HCT116 (cell line): Measurements from ENCODE around the gene DDX39A. TPM values are rescaled to one million over a fixed set of nuclear protein-coding genes. Genes with fewer than 3 reads are reported as not detected.

Experiments
- ATAC-seq: fragments of 200-7000 bp; cut with Tn5 transposase; 2 replicates; pipeline ENCODE4 v1.9.1; 2020; ENCODE audit warnings: mild to moderate bottlenecking, moderate library complexity
- BruUV-seq: library from RNA; stranded (reverse); fragments of 400-500 nt; replicated peaks from 2 replicates; lab custom pipeline; 2021; lab: Mats Ljungman, UMichigan
- CTCF ChIA-PET: fragments of 300-600 bp; sonication (Branson Sonifier 250); formaldehyde crosslinking; loops from one replicate; lab custom pipeline; 2021; ENCODE audit warnings: antibody characterized with exemption; lab: Charles Lee
- POLR2A ChIA-PET: fragments of 300-600, 350-600 bp; sonication (Branson Sonifier 250); formaldehyde crosslinking; loops from one replicate; lab custom pipeline; 2021; ENCODE audit warnings: antibody characterized with exemption; lab: Charles Lee
- RAD21 ChIA-PET, 2 experiments: fragments of 300-600 bp; sonication (Branson Sonifier 250); formaldehyde crosslinking; loops; one replicate each; lab custom pipeline; 2023; ENCODE audit warnings: low total read pairs in 2 of 2; ENCODE audit not compliant: uncharacterized antibody in 2 of 2, unreplicated experiment in 2 of 2, low non-redundant PET in 1 of 2; lab: Charles Lee
- DNase-seq: peaks from one replicate; pipeline ENCODE4 v3.0.0-alpha.2; 2010; ENCODE audit warnings: low read depth, low spot score
- H2AFZ ChIP-seq: fragments of 200-600 bp; shearing (Covaris generic), sonication (generic); 2 replicates; pipeline ENCODE4 v1.6.1; 2017; ENCODE audit warnings: low read depth, mixed run types, mixed read lengths, antibody characterized with exemption, low read length; ENCODE audit not compliant: poor library complexity, severe bottlenecking
- H3K27ac ChIP-seq: 2 replicates; pipeline ENCODE4 v1.5.1; 2012; ENCODE audit warnings: low read depth, low read length
- H3K27me3 ChIP-seq: fragments of 200-600 bp; sonication (generic); 2 replicates; pipeline ENCODE4 v1.6.1; 2016; ENCODE audit warnings: mixed run types, low read length, mixed read lengths; ENCODE audit not compliant: insufficient read depth
- H3K36me3 ChIP-seq, 2 experiments: fragments of 200-500 bp in 1 of 2; fragments of 200-600 bp in 1 of 2; sonication (Bioruptor generic) in 1 of 2; sonication (generic) in 1 of 2; 2 replicates each; pipeline versions ENCODE4 v1.5.1 to v1.6.1; 2014 to 2016; ENCODE audit warnings: low read length in 2 of 2, inconsistent platforms in 1 of 2, mixed read lengths in 1 of 2, mixed run types in 1 of 2; ENCODE audit not compliant: insufficient read depth in 2 of 2, control insufficient read depth in 1 of 2
- H3K4me1 ChIP-seq, 2 experiments: fragments of 200-600 bp in 1 of 2; sonication (generic) in 1 of 2; 2 replicates each; pipeline versions ENCODE4 v1.5.1 to v1.6.1; 2012 to 2017; ENCODE audit warnings: low read length in 2 of 2, inconsistent platforms in 1 of 2, mild to moderate bottlenecking in 1 of 2, mixed read lengths in 1 of 2, mixed run types in 1 of 2, moderate library complexity in 1 of 2; ENCODE audit not compliant: insufficient read depth in 2 of 2, control insufficient read depth in 1 of 2
- H3K4me2 ChIP-seq: fragments of 200-600 bp; sonication (generic); 2 replicates; pipeline ENCODE4 v1.6.1; 2017; ENCODE audit warnings: mixed run types, low read length, mixed read lengths
- H3K4me3 ChIP-seq, 2 experiments: fragments of 200-600 bp in 1 of 2; sonication (generic) in 1 of 2; replicated peaks in 1 of 2; 2 replicates each; pipeline ENCODE4 v1.5.1; 2011 to 2016; ENCODE audit warnings: low read length in 2 of 2, control low read depth in 1 of 2, low read depth in 1 of 2, mild to moderate bottlenecking in 1 of 2, mixed read lengths in 1 of 2, mixed run types in 1 of 2
- H3K79me2 ChIP-seq: fragments of 200-600 bp; sonication (generic); 2 replicates; pipeline ENCODE4 v1.6.1; 2017; ENCODE audit warnings: mild to moderate bottlenecking, mixed run types, low read length, moderate library complexity, mixed read lengths; ENCODE audit not compliant: insufficient read depth
- H3K9ac ChIP-seq: fragments of 200-600 bp; sonication (generic); 2 replicates; pipeline ENCODE4 v1.6.1; 2016; ENCODE audit warnings: low read length, mixed read lengths
- H3K9me2 ChIP-seq: fragments of 200-600 bp; sonication (generic), shearing (Covaris generic); 2 replicates; pipeline ENCODE4 v1.6.1; 2017; ENCODE audit warnings: mixed run types, mild to moderate bottlenecking, moderate library complexity; ENCODE audit not compliant: insufficient read depth
- H3K9me3 ChIP-seq, 2 experiments: fragments of 200-500 bp in 1 of 2; fragments of 200-600 bp in 1 of 2; sonication (Bioruptor generic) in 1 of 2; sonication (generic) in 1 of 2; 2 replicates each; pipeline ENCODE4 v1.6.1; 2014 to 2017; ENCODE audit warnings: low read length in 2 of 2, mixed read lengths in 2 of 2, inconsistent platforms in 1 of 2, low read depth in 1 of 2, mild to moderate bottlenecking in 1 of 2, mixed run types in 1 of 2, moderate library complexity in 1 of 2; ENCODE audit not compliant: control insufficient read depth in 1 of 2, insufficient read depth in 1 of 2
- H4K20me1 ChIP-seq: fragments of 200-600 bp; sonication (generic), shearing (Covaris generic); 2 replicates; pipeline ENCODE4 v1.6.1; 2017; ENCODE audit warnings: mixed run types, mild to moderate bottlenecking, moderate library complexity; ENCODE audit not compliant: insufficient read depth
- ATF3 ChIP-seq: IDR thresholded peaks from 2 replicates; pipeline ENCODE4 v1.6.1; 2012
- CBX3 ChIP-seq: IDR thresholded peaks from 2 replicates; pipeline ENCODE4 v1.6.1; 2012; ENCODE audit warnings: low read depth
- CEBPB ChIP-seq: IDR thresholded peaks from 2 replicates; pipeline ENCODE4 v1.6.1; 2012; ENCODE audit warnings: low read depth
- CTCF ChIP-seq, 3 experiments: fragments of 200-600 bp in 1 of 3; sonication (generic) in 1 of 3; IDR thresholded peaks in 2 of 3; conservative IDR thresholded peaks in 1 of 3; 2 replicates each; pipeline ENCODE4 v1.5.1; 2012 to 2017; ENCODE audit warnings: low read depth in 2 of 3, low read length in 2 of 3, antibody characterized with exemption in 1 of 3, borderline replicate concordance in 1 of 3, control low read depth in 1 of 3, mild to moderate bottlenecking in 1 of 3, mixed read lengths in 1 of 3, mixed run types in 1 of 3, moderate library complexity in 1 of 3; ENCODE audit not compliant: insufficient read depth in 1 of 3
- EGR1 ChIP-seq: IDR thresholded peaks from 2 replicates; pipeline ENCODE4 v1.6.1; 2012; ENCODE audit warnings: low read depth
- FOSL1 ChIP-seq: IDR thresholded peaks from 2 replicates; pipeline ENCODE4 v1.6.1; 2012; ENCODE audit warnings: low read depth
- JUND ChIP-seq: IDR thresholded peaks from 2 replicates; pipeline ENCODE4 v1.6.1; 2012
- MAX ChIP-seq: IDR thresholded peaks from 2 replicates; pipeline ENCODE4 v1.6.1; 2012
- TCF7L2 ChIP-seq: IDR thresholded peaks from 2 replicates; pipeline ENCODE4 v1.7.0; 2011; ENCODE audit warnings: borderline replicate concordance, inconsistent platforms; ENCODE audit not compliant: insufficient read depth, insufficient read length; ENCODE audit errors: extremely low read depth
- ZBTB33 ChIP-seq: IDR thresholded peaks from 2 replicates; pipeline ENCODE4 v1.6.1; 2011; ENCODE audit warnings: mild to moderate bottlenecking, low read length, moderate library complexity; ENCODE audit not compliant: insufficient replicate concordance; ENCODE audit errors: extremely low read depth
- ZFX ChIP-seq: fragments of 450-650 bp; IDR thresholded peaks from 2 replicates; pipeline ENCODE4 v1.6.1; 2017
- intact Hi-C: fragments of 100-400 bp; cut with micrococcal nuclease; formaldehyde crosslinking; loops from 2 replicates; pipeline ENCODE4 v1.10.0; 2022
- total RNA-seq: library from RNA; stranded (reverse); gene quantifications from one replicate; pipeline ENCODE4 v1.2.1, GENCODE V29; 2021; ENCODE audit not compliant: unreplicated experiment

Gene DDX39A
- total RNA-seq, 1 experiment from 2014 or later, result 152 TPM

GRCh38 chr19:14437578-14438140 is 18.5 kb upstream of the DDX39A start:
- TF ChIP-seq EGR1 (no peak), ZBTB33 (no peak), FOSL1 (no peak), TCF7L2 (no peak), CEBPB (no peak), ZFX (no peak), MAX (no peak), JUND (no peak), ATF3 (no peak), CTCF (IDR thresholded peaks at IDR 0.05 in 2 of 3, conservative IDR thresholded peaks at IDR 0.05 in 1 of 3; ENCODE audit: borderline replicate concordance in 1 of 3, insufficient read depth in 1 of 3, low read depth in 2 of 3, low read length in 2 of 3) (no peak), CBX3 (no peak)
- H3K9ac ChIP-seq, result no peak overlapping the region
- intact Hi-C loops, result loop anchor here (10.0 kb wide), 1 partner anchor 47 kb away; no protein-coding TSS in a partner anchor
- no peaks in the 10 kb centered on the region for H3K9me2 ChIP-seq
- no peak overlapping the region for H2AFZ ChIP-seq
- ChIA-PET CTCF (interaction anchor here (0.7 kb wide), 1 partner anchor 75 kb away, joined by 4 read pairs; no protein-coding TSS in a partner anchor), POLR2A (interaction anchor here (0.7 to 1.1 kb wide), 6 partner anchors 13 to 416 kb away, joined by 3 to 5 read pairs (median 4); no protein-coding TSS in a partner anchor), RAD21 (interaction anchor here in 1 of 2 experiments (1.1 kb wide), 1 partner anchor 13 kb away, joined by 3 read pairs; no protein-coding TSS in a partner anchor)
- no peaks in the 10 kb centered on the region for H4K20me1 ChIP-seq
- no peak overlapping the region; the same call in 1 of the 2 replicates for H3K27ac ChIP-seq
- H3K36me3 ChIP-seq, result peaks cover 2 to 6% of the 10 kb centered on the region in 2 experiments
- no peaks in the 10 kb centered on the region for H3K27me3 ChIP-seq
- DNase-seq, result no peak
- no peak overlapping the region for H3K4me3 ChIP-seq
- H3K4me2 ChIP-seq, result no peak overlapping the region
- BruUV-seq, result no TSS peak
- peaks cover 16 to 29% of the 10 kb centered on the region in 2 experiments for H3K4me1 ChIP-seq
- no peaks in the 10 kb centered on the region for H3K9me3 ChIP-seq
- H3K79me2 ChIP-seq, result peaks cover 67% of the 10 kb centered on the region
- no peak for ATAC-seq
